ENCODE results near the gene RBM44.
A peak's percentile ranks its signal among the peaks of the same experiment; 100 is the strongest.

RBM44 gene

GRCh38 chr2:237882510-237883481, 84.2 kb downstream of the RBM44 start:
- Histone ChIP-seq H3K9me3 (ENCODE audit: control insufficient read depth, low read length) (no peaks in the 10 kb centered on the region), H3K36me3 (ENCODE audit: control insufficient read depth, insufficient read depth, low read length, severe bottlenecking) (no peaks in the 10 kb centered on the region), H3K4me1 (ENCODE audit: control insufficient read depth, insufficient read depth, low read length) (peaks cover 33% of the 10 kb centered on the region), H3K9ac (ENCODE audit: low read length) (no peak overlapping the region), H3K4me3 (ENCODE audit: low read length) (no peak overlapping the region), H3K27me3 (replicated peaks; ENCODE audit: control insufficient read depth, insufficient read depth, low read length) (no peaks in the 10 kb centered on the region)
- DNase-seq (ENCODE audit: low read depth) = no peak

DNA sequence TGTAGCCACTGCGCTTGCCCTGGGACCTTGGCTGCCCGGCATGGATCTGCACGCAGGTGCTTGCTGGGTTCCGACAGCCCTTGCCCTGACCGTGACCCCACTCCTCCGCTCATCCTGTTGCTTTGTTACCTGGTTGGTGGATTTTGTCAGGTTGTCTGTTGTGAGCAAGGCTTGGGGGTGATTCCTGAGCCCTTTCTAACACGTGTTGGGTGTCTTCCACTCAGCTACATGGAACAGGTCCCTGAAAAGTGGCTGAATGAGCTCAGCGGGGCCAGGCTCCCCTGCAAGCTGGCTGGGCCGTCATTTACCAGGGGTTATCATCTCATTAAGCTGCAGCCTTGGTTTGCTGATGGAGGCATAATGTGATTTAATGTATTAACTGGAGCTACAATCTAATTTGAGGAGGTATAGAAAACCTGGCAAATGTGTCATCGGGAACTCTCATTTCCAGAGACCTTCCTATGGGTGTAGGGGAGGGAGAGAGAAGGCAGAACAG, 85.4 kb downstream of the RBM44 start:
- DNase-seq (ENCODE audit: low read depth) = no peak
- Histone ChIP-seq H3K27me3 (replicated peaks; ENCODE audit: control insufficient read depth, insufficient read depth, low read length) (no peaks in the 10 kb centered on the region), H3K9ac (ENCODE audit: low read length) (no peak overlapping the region), H3K4me3 (ENCODE audit: low read length) (no peak overlapping the region), H3K36me3 (ENCODE audit: control insufficient read depth, insufficient read depth, low read length, severe bottlenecking) (no peaks in the 10 kb centered on the region), H3K9me3 (ENCODE audit: control insufficient read depth, low read length) (no peaks in the 10 kb centered on the region), H3K4me1 (ENCODE audit: control insufficient read depth, insufficient read depth, low read length) (peaks cover 31% of the 10 kb centered on the region)

GRCh38 chr2:237884681-237885080, 86.1 kb downstream of the RBM44 start:
- no peaks in the 10 kb centered on the region for H3K36me3 ChIP-seq (ENCODE audit: control insufficient read depth, insufficient read depth, low read length, severe bottlenecking)
- no peaks in the 10 kb centered on the region for H3K9me3 ChIP-seq (ENCODE audit: control insufficient read depth, low read length)
- H3K4me1 ChIP-seq (ENCODE audit: control insufficient read depth, insufficient read depth, low read length) = peaks cover 28% of the 10 kb centered on the region
- DNase-seq (ENCODE audit: low read depth) = no peak
- no peak overlapping the region for H3K9ac ChIP-seq (ENCODE audit: low read length)
- no peak overlapping the region for H3K4me3 ChIP-seq (ENCODE audit: low read length)
- H3K27me3 ChIP-seq (replicated peaks; ENCODE audit: control insufficient read depth, insufficient read depth, low read length) = no peaks in the 10 kb centered on the region

DNA sequence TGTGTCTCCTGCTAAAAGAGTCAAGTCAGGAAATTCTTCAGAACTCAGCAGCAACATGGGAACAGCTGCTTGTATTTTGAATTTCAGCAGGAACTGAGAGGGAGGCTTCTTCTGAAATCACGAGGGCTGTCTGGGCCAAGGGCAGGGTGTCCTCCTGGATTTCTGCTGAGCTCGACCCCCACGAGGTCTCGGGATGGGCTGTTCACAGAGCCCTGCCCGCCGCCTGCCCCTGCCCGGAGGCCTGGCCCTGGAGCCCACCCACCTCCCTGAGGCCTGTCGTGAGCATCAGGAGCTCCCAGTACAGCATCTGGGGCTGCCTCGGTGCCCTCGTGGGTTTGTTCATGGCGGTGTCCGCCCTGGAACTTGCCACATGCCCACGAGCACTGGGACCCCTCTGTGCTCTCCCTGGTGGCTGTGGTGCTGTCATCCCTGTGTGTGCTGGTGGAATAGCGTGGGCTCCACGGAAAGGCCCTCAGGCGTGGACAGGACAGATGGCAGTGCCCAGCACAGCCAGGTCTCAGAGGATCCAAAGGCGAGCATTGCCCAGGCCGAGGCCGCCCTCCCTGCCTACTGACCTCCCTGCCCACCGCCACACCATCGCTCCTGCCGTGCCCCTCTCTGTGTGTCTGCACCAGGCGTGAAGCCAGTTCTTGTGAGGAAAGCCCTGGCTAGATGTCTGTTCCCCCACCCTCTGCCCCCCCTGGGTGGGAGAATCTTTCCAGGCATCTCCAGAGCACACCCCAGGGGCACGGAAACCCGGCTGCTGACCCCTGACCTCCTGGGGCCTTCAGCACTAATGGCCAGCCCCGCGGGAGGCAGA, 86.7 kb downstream of the RBM44 start:
- Histone ChIP-seq H3K9ac (ENCODE audit: low read length) (no peak overlapping the region), H3K4me3 (ENCODE audit: low read length) (no peak overlapping the region), H3K27me3 (replicated peaks; ENCODE audit: control insufficient read depth, insufficient read depth, low read length) (no peaks in the 10 kb centered on the region), H3K36me3 (ENCODE audit: control insufficient read depth, insufficient read depth, low read length, severe bottlenecking) (no peaks in the 10 kb centered on the region), H3K4me1 (ENCODE audit: control insufficient read depth, insufficient read depth, low read length) (peaks cover 28% of the 10 kb centered on the region), H3K9me3 (ENCODE audit: control insufficient read depth, low read length) (no peaks in the 10 kb centered on the region)
- DNase-seq (ENCODE audit: low read depth) = no peak

DNA sequence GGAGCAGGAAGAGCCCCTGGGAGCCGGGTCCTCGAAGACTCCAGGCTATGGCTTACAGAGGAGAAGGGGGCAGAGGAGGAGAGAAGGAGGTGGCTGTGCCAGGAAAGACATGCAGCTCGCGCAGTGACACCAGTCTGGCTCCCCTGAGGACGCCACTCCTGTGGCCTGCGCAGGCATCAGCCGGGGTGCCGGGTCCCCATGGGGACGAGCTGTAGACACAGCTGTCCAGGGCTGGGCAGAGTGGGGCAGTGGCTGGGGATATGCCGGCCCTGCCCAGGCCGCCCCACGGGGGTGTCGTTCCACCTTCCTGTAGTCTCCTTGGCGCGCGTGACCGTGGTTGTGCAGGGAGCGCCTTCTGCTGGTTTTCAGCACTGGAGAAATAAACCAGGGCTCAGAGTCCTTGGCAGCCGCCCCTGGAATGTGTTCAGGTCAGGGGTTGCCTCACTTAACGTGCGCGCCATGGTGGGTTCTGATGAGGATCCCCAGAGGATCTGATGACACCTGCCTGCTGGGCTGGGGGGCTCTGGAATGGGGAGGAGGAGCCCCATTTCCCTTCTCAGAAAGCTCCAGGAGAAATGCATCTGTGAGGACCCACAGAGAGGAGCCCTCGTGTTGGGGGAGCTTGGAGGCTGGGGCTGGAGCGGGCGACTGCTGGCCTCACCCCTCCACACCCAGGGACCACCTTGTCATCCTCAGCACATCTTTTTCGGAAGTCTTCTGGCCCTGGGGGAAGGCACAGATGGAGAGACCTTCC, 87.5 kb downstream of the RBM44 start:
- Histone ChIP-seq H3K4me1 (ENCODE audit: control insufficient read depth, insufficient read depth, low read length) (peaks cover 28% of the 10 kb centered on the region), H3K9ac (ENCODE audit: low read length) (no peak overlapping the region), H3K36me3 (ENCODE audit: control insufficient read depth, insufficient read depth, low read length, severe bottlenecking) (no peaks in the 10 kb centered on the region), H3K27me3 (replicated peaks; ENCODE audit: control insufficient read depth, insufficient read depth, low read length) (no peaks in the 10 kb centered on the region), H3K4me3 (ENCODE audit: low read length) (no peak overlapping the region), H3K9me3 (ENCODE audit: control insufficient read depth, low read length) (no peaks in the 10 kb centered on the region)
- DNase-seq (ENCODE audit: low read depth) = no peak

- Histone ChIP-seq H3K4me3 (ENCODE audit: low read length) (no peak overlapping the region), H3K27me3 (replicated peaks; ENCODE audit: control insufficient read depth, insufficient read depth, low read length) (no peaks in the 10 kb centered on the region), H3K9ac (ENCODE audit: low read length) (no peak overlapping the region), H3K9me3 (ENCODE audit: control insufficient read depth, low read length) (no peaks in the 10 kb centered on the region), H3K4me1 (ENCODE audit: control insufficient read depth, insufficient read depth, low read length) (peaks cover 28% of the 10 kb centered on the region), H3K36me3 (ENCODE audit: control insufficient read depth, insufficient read depth, low read length, severe bottlenecking) (no peaks in the 10 kb centered on the region)
- no peak for DNase-seq (ENCODE audit: low read depth)
Observed at GRCh38 chr2:237886685-237887481, 88.3 kb downstream of the RBM44 start.

GRCh38 chr2:237888389-237888788, 89.8 kb downstream of the RBM44 start:
- peak; percentile 76 for DNase-seq (ENCODE audit: low read depth)
- Histone ChIP-seq H3K9me3 (ENCODE audit: control insufficient read depth, low read length) (no peaks in the 10 kb centered on the region), H3K4me1 (ENCODE audit: control insufficient read depth, insufficient read depth, low read length) (peaks cover 28% of the 10 kb centered on the region), H3K4me3 (ENCODE audit: low read length) (no peak overlapping the region), H3K9ac (ENCODE audit: low read length) (no peak overlapping the region), H3K36me3 (ENCODE audit: control insufficient read depth, insufficient read depth, low read length, severe bottlenecking) (no peaks in the 10 kb centered on the region), H3K27me3 (replicated peaks; ENCODE audit: control insufficient read depth, insufficient read depth, low read length) (no peaks in the 10 kb centered on the region)

GRCh38 chr2:237889016-237889415, 90.4 kb downstream of the RBM44 start:
- no peak for DNase-seq (ENCODE audit: low read depth)
- no peaks in the 10 kb centered on the region for H3K9me3 ChIP-seq (ENCODE audit: control insufficient read depth, low read length)

GRCh38 chr2:237889811-237890210, 91.2 kb downstream of the RBM44 start:
- Histone ChIP-seq H3K9ac (ENCODE audit: low read length) (no peak overlapping the region), H3K36me3 (ENCODE audit: control insufficient read depth, insufficient read depth, low read length, severe bottlenecking) (no peaks in the 10 kb centered on the region), H3K4me1 (ENCODE audit: control insufficient read depth, insufficient read depth, low read length) (peaks cover 28% of the 10 kb centered on the region), H3K27me3 (replicated peaks; ENCODE audit: control insufficient read depth, insufficient read depth, low read length) (no peaks in the 10 kb centered on the region), H3K4me3 (ENCODE audit: low read length) (no peak overlapping the region), H3K9me3 (ENCODE audit: control insufficient read depth, low read length) (no peaks in the 10 kb centered on the region)
- no peak for DNase-seq (ENCODE audit: low read depth)

More at GRCh38 chr2:237889016-237889415, 90.4 kb downstream of the RBM44 start:
- Histone ChIP-seq H3K4me1 (ENCODE audit: control insufficient read depth, insufficient read depth, low read length) (peaks cover 28% of the 10 kb centered on the region), H3K4me3 (ENCODE audit: low read length) (no peak overlapping the region), H3K27me3 (replicated peaks; ENCODE audit: control insufficient read depth, insufficient read depth, low read length) (no peaks in the 10 kb centered on the region), H3K36me3 (ENCODE audit: control insufficient read depth, insufficient read depth, low read length, severe bottlenecking) (no peaks in the 10 kb centered on the region), H3K9ac (ENCODE audit: low read length) (no peak overlapping the region)

Measured in adipocyte (in vitro differentiated cells).